Epithelial cell of proximal tubule (primary cell): ENCODE measurements around the gene PCNT. TPM values are rescaled to one million over a fixed set of nuclear protein-coding genes. Genes with fewer than 3 reads are reported as not detected.

Experiments
- DNase-seq: peaks from one replicate; pipeline ENCODE4 v3.0.0-alpha.2; 2011; ENCODE audit warnings: low read depth
- H3K4me3 ChIP-seq: 2 replicates; pipeline ENCODE4 v1.5.1; 2011; ENCODE audit warnings: low read depth, mild to moderate bottlenecking, low read length
- CTCF ChIP-seq: conservative IDR thresholded peaks from 2 replicates; pipeline ENCODE4 v1.5.1; 2012; ENCODE audit warnings: low read depth, mild to moderate bottlenecking, low read length
- total RNA-seq: library from RNA; depleted of rRNA; stranded (reverse); fragments of >200 nt; gene quantifications from 2 replicates; pipeline ENCODE4 v1.2.3, GENCODE V29; 2015

PCNT gene
- total RNA-seq, 1 donor from 2014 or later, result 18.7 TPM

GRCh38 chr21:46323227-46323709 lies 688 bp upstream of the PCNT start:
- TF ChIP-seq CTCF, result no peak
- H3K4me3 ChIP-seq, result peak overlapping the region; percentile 100
- DNase-seq, result no peak

DNA sequence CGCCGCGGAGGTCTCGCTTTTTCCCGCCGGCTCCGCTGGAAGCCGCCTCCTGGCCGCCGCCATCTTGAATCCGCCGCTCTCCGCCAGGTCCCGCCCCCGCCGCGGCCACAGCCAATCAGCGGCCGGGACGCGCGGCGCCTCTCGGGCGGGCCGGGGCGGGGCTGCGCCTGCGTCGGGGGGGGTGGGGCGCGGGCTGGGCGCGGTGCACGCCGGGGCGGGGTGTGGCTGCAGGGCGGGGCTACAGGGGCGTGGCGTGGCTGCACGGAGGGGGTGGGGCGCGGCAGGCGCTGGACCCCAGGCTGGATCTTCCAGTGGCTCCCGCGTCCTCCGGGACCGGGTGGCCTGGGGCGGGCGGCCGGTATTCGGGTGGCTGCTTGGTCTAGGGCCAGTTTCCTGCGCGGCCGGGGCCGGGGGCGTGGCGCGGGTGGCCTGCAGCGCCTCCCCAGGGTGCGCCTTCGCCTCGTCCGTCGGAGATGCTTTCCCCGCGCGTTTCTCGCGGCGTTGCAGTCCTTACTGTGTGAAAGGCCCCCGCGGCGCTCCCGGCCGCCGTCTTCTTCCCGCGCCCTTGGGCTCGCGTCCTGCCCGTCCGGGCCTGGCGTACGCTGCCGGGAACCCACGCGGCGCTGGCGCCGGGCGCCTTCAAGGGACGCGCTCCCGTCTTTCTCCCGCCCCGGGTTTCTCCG lies 575 bp downstream of the PCNT start:
- DNase-seq, result no peak
- H3K4me3 ChIP-seq, result peak overlapping the region; percentile 100
- TF ChIP-seq CTCF, result no peak

DNA sequence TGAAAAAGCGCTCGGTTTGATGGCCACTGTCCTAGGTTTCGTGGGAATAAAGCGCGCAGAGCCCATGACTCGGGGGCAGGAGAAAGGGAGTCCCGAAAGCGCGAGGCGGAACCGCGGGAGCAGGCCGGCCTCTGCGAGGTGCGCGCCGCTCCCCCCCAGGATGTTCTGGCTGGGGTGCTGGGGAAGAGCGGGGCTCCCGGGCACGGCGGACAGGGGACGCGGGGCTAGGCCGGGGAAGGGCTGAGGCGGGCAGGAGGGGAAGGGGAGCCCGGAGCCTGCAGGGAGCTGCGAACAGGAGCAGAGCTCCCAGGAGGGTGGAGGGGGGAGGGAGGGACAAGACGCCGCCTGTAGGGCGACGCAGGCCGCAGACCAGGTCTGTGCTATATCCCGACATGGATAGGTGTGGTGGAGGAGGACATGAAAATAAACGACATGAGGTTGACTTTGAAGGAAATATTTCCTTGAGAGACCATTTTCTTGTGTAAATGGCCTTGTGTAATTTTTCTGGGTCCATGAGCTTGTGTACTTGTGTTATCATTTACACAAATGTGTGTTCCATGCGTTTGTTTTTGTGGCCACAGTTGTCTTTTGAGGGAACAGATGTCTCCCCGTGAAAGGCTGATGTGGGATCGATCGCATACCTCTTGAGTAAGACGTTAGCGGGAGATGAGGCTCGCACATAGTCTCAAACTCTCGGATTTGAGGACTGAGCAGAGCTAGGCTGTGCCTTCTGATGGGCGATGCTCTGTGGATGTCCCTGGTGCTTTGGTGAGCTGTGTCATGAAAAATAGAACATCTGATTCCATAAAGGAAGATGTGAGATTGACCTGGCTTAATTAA lies 1.3 kb downstream of the PCNT start:
- TF ChIP-seq CTCF, result peak; percentile 41
- no peak for DNase-seq
- peak overlapping the region; percentile 66 for H3K4me3 ChIP-seq

GRCh38 chr21:46326110-46326703 lies 2.3 kb downstream of the PCNT start:
- DNase-seq, result no peak
- no peak overlapping the region for H3K4me3 ChIP-seq
- TF ChIP-seq CTCF, result peak; percentile 26

DNA sequence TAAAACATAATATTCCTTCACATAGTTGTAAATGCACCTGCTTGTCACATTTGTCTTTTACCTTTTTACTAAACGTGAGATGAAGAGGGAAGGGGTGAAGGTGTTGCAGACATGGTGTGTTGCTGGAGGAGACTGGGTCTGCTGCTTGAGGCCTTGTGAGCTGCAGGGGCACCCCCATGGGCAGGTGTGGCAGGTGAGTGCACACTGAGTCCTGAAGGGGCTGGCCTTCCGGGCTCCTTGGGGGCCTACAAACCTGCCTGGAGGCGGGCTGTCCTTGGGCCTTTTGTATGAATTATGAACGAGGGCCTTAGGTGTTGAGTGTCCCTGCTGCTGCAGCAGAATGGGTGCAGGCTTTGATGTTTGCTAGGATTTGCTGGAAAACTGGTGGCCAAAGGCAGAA lies 3.8 kb downstream of the PCNT start:
- TF ChIP-seq CTCF, result no peak

DNA sequence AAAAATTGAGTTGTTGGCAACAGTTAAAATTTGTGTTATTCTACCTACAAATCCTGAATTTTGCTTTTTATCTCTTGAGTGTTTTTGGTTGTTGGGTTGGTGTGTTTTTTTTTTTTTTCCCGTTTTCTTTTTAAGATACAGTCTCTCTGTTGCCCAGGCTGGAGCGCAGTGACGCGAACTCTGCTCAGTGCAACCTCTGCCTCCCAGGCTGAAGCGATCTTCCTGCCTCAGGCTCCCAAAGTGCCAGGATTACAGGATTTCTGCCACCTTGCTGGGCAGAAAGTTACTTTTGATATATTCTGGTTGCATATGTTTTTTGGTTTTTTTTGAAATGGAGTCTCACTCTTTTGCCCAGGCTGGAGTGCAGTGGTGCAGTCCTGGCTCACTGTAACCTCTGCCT lies 4.2 kb downstream of the PCNT start:
- no peak for DNase-seq
- no peak for TF ChIP-seq CTCF
- H3K4me3 ChIP-seq, result no peak overlapping the region

More for the DNA sequence above, 3.8 kb downstream of the PCNT start:
- no peak for DNase-seq
- H3K4me3 ChIP-seq, result no peak overlapping the region
